ENCODE data around the gene UNKL.

DNA sequence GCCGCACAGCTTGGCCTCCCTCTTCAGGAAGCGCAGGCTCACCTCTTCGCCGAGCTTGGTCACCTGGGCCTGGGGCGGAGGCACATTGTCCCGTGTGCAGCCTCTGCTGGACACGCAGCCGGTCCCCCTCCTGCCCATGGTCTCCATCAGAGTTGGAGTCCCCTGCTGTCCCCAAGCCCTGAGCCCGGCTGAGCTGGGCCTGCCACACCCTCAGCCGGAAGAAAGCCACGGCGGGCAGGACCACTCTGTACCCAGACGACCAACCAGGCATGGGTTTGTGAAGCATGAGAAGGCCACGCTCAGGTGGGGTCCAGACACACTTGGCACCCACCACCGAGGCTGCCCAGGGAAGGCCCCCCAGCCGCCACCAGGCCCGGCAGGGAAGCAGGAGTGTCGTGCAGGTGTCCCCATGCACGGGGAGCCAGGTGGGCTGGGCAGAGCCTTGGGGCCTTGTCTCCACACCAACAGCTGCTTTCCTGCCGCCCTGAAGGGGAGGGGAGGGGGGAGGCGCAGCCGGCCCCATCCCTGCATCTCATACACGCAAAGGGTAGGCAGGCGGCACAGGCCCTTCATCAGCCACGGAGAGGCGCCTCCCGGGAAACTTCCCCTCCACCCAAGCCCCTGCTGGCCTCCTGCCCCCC is 24.7 kb upstream of the UNKL start:
- TF ChIP-seq CTCF (IDR thresholded peaks at IDR 0.05; ENCODE audit: insufficient read depth, low read length, poor library complexity, severe bottlenecking): no peak
- no peak for TF ChIP-seq EZH2phosphoT487 (conservative IDR thresholded peaks at IDR 0.05; ENCODE audit: low read length)
